ENCODE results near the gene SCG5.
A peak's percentile ranks its signal among the peaks of the same experiment; 100 is the strongest.

The SCG5 gene

GRCh38 chr15:32743411-32744140 is 102.1 kb downstream of the SCG5 start:
- TF ChIP-seq, protein P1, sequence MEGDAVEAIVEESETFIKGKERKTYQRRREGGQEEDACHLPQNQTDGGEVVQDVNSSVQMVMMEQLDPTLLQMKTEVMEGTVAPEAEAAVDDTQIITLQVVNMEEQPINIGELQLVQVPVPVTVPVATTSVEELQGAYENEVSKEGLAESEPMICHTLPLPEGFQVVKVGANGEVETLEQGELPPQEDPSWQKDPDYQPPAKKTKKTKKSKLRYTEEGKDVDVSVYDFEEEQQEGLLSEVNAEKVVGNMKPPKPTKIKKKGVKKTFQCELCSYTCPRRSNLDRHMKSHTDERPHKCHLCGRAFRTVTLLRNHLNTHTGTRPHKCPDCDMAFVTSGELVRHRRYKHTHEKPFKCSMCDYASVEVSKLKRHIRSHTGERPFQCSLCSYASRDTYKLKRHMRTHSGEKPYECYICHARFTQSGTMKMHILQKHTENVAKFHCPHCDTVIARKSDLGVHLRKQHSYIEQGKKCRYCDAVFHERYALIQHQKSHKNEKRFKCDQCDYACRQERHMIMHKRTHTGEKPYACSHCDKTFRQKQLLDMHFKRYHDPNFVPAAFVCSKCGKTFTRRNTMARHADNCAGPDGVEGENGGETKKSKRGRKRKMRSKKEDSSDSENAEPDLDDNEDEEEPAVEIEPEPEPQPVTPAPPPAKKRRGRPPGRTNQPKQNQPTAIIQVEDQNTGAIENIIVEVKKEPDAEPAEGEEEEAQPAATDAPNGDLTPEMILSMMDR (IDR thresholded peaks at IDR 0.05; ENCODE audit: poor library complexity, severe bottlenecking) = no peak
- DNase-seq (ENCODE audit: low spot score) (no peak), ATAC-seq (ENCODE audit: low read depth) (peak; percentile 62; the same call in 2 of the 3 replicates)
- Histone ChIP-seq H3K27ac (ENCODE audit: poor library complexity, severe bottlenecking) (no peak overlapping the region), H3K9me3 (ENCODE audit: severe bottlenecking) (peaks cover 2% of the 10 kb centered on the region), H3K4me1 (ENCODE audit: insufficient read depth, poor library complexity, severe bottlenecking) (no peaks in the 10 kb centered on the region), H3K27me3 (ENCODE audit: insufficient read depth, poor library complexity, severe bottlenecking) (no peaks in the 10 kb centered on the region), H3K4me3 (ENCODE audit: severe bottlenecking) (no peak overlapping the region), H3K36me3 (ENCODE audit: low read depth) (no peaks in the 10 kb centered on the region)

- no peak overlapping the region for H3K27ac ChIP-seq (ENCODE audit: poor library complexity, severe bottlenecking)
- no peak overlapping the region for H3K4me3 ChIP-seq (ENCODE audit: severe bottlenecking)
- DNase-seq (ENCODE audit: low spot score) = no peak
- TF ChIP-seq, protein P1 (IDR thresholded peaks at IDR 0.05; ENCODE audit: poor library complexity, severe bottlenecking) = no peak
- ATAC-seq (ENCODE audit: low read depth) = no peak
- H3K4me1 ChIP-seq (ENCODE audit: insufficient read depth, poor library complexity, severe bottlenecking) = no peaks in the 10 kb centered on the region
- H3K36me3 ChIP-seq (ENCODE audit: low read depth) = no peaks in the 10 kb centered on the region
- H3K27me3 ChIP-seq (ENCODE audit: insufficient read depth, poor library complexity, severe bottlenecking) = no peaks in the 10 kb centered on the region
- peaks cover 2% of the 10 kb centered on the region for H3K9me3 ChIP-seq (ENCODE audit: severe bottlenecking)
Measured at GRCh38 chr15:32746116-32746857, 104.8 kb downstream of the SCG5 start.

Measured in RWPE2 (cell line).